HG03066 (cell line): Measurements from ENCODE around the gene CHI3L2.

Experiments used
- ATAC-seq: cut with Tn5 transposase; IDR thresholded peaks from one replicate; pipeline ENCODE4 v1.9.1; 2021; ENCODE audit warnings: low read depth; ENCODE audit not compliant: unreplicated experiment

Gene CHI3L2

GRCh38 chr1:111286912-111287311 lies 59.4 kb downstream of the CHI3L2 start:
- ATAC-seq: no peak

GRCh38 chr1:111289371-111289770 lies 61.9 kb downstream of the CHI3L2 start:
- ATAC-seq: no peak

- no peak for ATAC-seq
These were observed 62.6 kb downstream of the CHI3L2 start for GRCh38 chr1:111290104-111290503.

- no peak for ATAC-seq
These were observed 63.1 kb downstream of the CHI3L2 start, which contains the start of gene CHIA for GRCh38 chr1:111290630-111291029. CHIA (plus strand) TSS chr1:111290851; CDS start chr1:111310468, 19,617 bp downstream.
